Rectal smooth muscle tissue (tissue), 1 donor: Measurements from ENCODE around the gene CDK6.

Experiments
- H3K27ac ChIP-seq: one replicate; pipeline ENCODE4 v1.7.0; 2013; ENCODE audit warnings: low read depth, low read length, inconsistent platforms
- H3K27me3 ChIP-seq: one replicate; pipeline ENCODE4 v1.7.0; 2013; ENCODE audit warnings: low read length; ENCODE audit not compliant: control insufficient read depth, insufficient read depth
- H3K36me3 ChIP-seq: one replicate; pipeline ENCODE4 v1.7.0; 2013; ENCODE audit warnings: low read length; ENCODE audit not compliant: control insufficient read depth, insufficient read depth
- H3K4me1 ChIP-seq: one replicate; pipeline ENCODE4 v1.7.0; 2013; ENCODE audit warnings: low read length; ENCODE audit not compliant: control insufficient read depth, insufficient read depth
- H3K4me3 ChIP-seq: one replicate; pipeline ENCODE4 v1.7.0; 2013; ENCODE audit warnings: low read length
- H3K9ac ChIP-seq: one replicate; pipeline ENCODE4 v1.7.0; 2013; ENCODE audit warnings: low read length

CDK6 gene

DNA sequence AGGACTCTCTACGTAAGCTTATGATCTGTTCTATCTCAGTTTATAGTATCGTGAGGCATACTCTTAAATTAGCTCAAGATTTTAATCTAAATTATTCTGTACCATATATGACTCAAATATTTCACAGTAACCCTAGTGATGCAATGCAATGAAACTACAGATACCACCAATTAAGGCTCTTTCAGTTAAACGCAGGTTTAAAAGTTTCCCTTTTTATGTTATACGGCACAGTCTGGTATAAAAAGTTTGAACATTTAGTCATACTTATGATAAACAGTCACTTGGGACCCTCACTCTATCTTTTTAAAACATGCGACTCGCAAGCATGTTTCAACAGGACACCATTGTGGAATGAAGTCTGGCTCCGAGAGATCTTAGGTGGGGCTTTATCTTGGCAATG is 107.2 kb downstream of the CDK6 start:
- no peak overlapping the region for H3K9ac ChIP-seq
- no peak overlapping the region for H3K4me3 ChIP-seq
- no peak overlapping the region for H3K27ac ChIP-seq
- no peaks in the 10 kb centered on the region for H3K4me1 ChIP-seq
- no peaks in the 10 kb centered on the region for H3K27me3 ChIP-seq
- H3K36me3 ChIP-seq: no peaks in the 10 kb centered on the region

- H3K4me1 ChIP-seq: no peaks in the 10 kb centered on the region
- no peaks in the 10 kb centered on the region for H3K27me3 ChIP-seq
- no peak overlapping the region for H3K9ac ChIP-seq
- H3K36me3 ChIP-seq: no peaks in the 10 kb centered on the region
- no peak overlapping the region for H3K27ac ChIP-seq
- H3K4me3 ChIP-seq: no peak overlapping the region
These were observed 108.6 kb downstream of the CDK6 start for GRCh38 chr7:92727755-92728154.

DNA sequence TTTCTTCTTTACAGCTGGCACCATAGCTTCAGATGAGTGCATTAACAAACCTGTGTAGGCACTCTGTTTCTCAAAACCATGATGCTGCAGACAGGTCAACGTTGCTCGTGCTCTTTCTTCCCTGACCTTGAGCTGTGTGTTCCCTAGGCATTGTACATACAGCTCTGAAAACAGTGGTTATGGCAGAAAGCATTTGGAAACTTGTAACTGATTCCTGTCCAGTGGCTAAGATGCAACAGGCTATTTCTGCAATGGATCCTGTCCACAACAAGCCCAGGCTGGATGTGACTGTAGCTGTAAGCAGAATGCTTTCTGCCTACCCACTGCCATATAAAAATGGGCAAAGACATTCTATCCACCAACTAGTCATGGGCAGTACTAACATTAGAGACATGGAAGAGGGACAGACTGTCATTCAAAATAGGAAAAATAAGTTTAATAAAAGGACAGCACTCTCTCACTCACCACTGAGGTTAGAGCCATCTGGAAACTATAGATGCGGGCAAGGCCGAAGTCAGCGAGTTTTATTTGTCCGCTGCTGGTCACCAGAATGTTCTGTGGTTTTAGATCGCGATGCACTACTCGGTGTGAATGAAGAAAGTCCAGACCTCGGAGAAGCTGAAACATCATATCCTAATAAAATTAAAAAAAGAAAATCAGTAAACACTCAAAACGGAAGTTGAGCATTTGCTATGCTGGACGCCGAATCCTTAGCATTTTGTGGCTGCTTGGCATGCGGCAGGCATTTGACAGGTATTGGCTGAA is 111.0 kb downstream of the CDK6 start:
- Histone ChIP-seq H3K4me3 (no peak overlapping the region), H3K9ac (no peak overlapping the region), H3K36me3 (no peaks in the 10 kb centered on the region), H3K27ac (no peak overlapping the region), H3K27me3 (no peaks in the 10 kb centered on the region), H3K4me1 (no peaks in the 10 kb centered on the region)

DNA sequence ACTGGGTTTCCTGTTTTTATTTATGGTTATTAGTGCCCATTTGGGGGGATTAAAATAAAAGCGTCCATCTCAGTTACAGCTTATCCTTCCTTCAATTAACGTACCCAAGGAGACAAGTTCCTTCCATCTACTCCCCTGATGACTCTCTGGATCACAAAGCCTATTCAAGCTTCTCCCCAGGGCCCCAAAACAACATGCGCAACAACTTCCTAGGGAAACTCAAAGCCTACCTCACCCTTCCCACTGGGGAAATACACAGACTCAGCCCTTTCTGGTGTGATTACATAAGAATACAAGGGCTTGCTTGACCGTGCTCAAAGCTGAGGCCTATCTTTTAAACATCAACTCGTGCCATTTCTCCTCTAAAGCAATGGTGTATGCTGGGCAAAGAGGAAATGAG is 112.4 kb downstream of the CDK6 start:
- Histone ChIP-seq H3K4me1 (peaks cover under 1% of the 10 kb centered on the region), H3K27ac (no peak overlapping the region), H3K4me3 (no peak overlapping the region), H3K27me3 (no peaks in the 10 kb centered on the region), H3K9ac (no peak overlapping the region), H3K36me3 (no peaks in the 10 kb centered on the region)

DNA sequence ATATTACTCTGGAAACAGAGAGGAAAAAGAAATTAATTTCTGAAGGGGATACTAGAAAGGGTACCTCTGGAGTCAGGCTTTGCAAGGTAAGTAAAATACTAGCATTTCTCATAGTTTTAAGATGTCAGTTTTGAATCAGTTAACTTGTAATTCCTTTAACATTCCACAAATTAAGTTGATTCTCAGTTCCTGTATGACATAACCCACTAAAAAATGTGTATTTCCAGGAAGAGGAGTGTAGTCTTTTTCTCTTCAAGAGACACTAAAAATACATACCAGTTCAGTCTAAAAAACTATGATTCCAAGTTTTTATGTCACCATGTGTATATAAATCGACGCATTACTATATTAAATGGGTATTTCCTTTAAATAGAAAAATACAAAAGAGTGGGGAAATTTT is 113.2 kb downstream of the CDK6 start:
- H3K27me3 ChIP-seq: no peaks in the 10 kb centered on the region
- H3K4me3 ChIP-seq: no peak overlapping the region
- no peak overlapping the region for H3K27ac ChIP-seq
- no peaks in the 10 kb centered on the region for H3K36me3 ChIP-seq
- no peak overlapping the region for H3K9ac ChIP-seq
- H3K4me1 ChIP-seq: peaks cover 5% of the 10 kb centered on the region

GRCh38 chr7:92722541-92722940 is 113.8 kb downstream of the CDK6 start:
- H3K36me3 ChIP-seq: no peaks in the 10 kb centered on the region
- no peak overlapping the region for H3K9ac ChIP-seq
- H3K4me1 ChIP-seq: peaks cover 5% of the 10 kb centered on the region
- H3K27me3 ChIP-seq: no peaks in the 10 kb centered on the region
- no peak overlapping the region for H3K27ac ChIP-seq
- no peak overlapping the region for H3K4me3 ChIP-seq

GRCh38 chr7:92720604-92721350 is 115.6 kb downstream of the CDK6 start:
- Histone ChIP-seq H3K4me3 (no peak overlapping the region), H3K27me3 (no peaks in the 10 kb centered on the region), H3K4me1 (peaks cover 5% of the 10 kb centered on the region), H3K36me3 (no peaks in the 10 kb centered on the region), H3K9ac (no peak overlapping the region), H3K27ac (no peak overlapping the region)

DNA sequence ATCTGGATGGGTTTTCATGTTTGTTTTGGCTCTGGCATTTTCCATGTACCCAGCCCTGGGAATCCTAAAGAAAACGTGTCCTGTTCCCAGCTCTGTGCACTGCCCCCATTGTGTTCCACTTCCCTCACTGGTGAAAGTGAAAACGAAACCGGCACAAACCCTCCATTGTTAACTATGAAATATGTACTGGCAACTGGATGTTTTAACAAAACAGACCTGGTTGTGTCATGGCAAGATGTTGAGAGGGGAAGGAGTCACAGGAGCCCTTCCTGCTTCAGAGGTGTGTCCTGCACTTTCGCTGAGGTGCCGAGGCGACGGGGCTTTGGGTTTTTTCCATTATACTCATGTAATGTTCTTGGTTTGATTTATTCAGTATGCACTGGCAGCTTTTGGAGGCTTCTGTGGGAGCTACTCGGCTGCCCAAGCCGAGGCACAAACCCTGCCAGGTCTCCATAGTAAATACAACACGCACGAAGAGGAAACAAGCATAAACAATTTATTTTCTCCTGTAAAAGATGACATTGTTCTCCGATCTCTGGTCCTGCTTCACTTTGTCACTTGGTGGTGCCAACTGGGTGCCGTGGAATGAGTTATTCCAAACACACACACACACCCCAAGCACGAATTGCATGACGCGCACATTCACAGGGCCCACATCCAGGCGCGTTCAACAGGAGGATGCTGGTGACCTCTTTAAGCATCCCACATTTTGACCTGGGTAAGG is 118.2 kb downstream of the CDK6 start:
- Histone ChIP-seq H3K27me3 (no peaks in the 10 kb centered on the region), H3K36me3 (peaks cover 2% of the 10 kb centered on the region), H3K9ac (no peak overlapping the region), H3K4me1 (peaks cover 13% of the 10 kb centered on the region), H3K27ac (peak overlapping the region; percentile 87), H3K4me3 (peak overlapping the region; percentile 57)

- Histone ChIP-seq H3K4me1 (peaks cover 13% of the 10 kb centered on the region), H3K27ac (peak overlapping the region; percentile 87), H3K9ac (no peak overlapping the region), H3K27me3 (no peaks in the 10 kb centered on the region), H3K4me3 (peak overlapping the region; percentile 57), H3K36me3 (peaks cover 2% of the 10 kb centered on the region)
These were observed 118.8 kb downstream of the CDK6 start for GRCh38 chr7:92717623-92717992.

- peaks cover 13% of the 10 kb centered on the region for H3K4me1 ChIP-seq
- no peak overlapping the region for H3K9ac ChIP-seq
- peak overlapping the region; percentile 57 for H3K4me3 ChIP-seq
- no peaks in the 10 kb centered on the region for H3K27me3 ChIP-seq
- H3K36me3 ChIP-seq: peaks cover 2% of the 10 kb centered on the region
- H3K27ac ChIP-seq: peak overlapping the region; percentile 87
These were observed 119.4 kb downstream of the CDK6 start for GRCh38 chr7:92716825-92717580.

GRCh38 chr7:92715963-92716362 is 120.4 kb downstream of the CDK6 start:
- Histone ChIP-seq H3K4me3 (no peak overlapping the region), H3K36me3 (peaks cover 2% of the 10 kb centered on the region), H3K9ac (no peak overlapping the region), H3K27ac (no peak overlapping the region), H3K27me3 (no peaks in the 10 kb centered on the region), H3K4me1 (peaks cover 13% of the 10 kb centered on the region)

DNA sequence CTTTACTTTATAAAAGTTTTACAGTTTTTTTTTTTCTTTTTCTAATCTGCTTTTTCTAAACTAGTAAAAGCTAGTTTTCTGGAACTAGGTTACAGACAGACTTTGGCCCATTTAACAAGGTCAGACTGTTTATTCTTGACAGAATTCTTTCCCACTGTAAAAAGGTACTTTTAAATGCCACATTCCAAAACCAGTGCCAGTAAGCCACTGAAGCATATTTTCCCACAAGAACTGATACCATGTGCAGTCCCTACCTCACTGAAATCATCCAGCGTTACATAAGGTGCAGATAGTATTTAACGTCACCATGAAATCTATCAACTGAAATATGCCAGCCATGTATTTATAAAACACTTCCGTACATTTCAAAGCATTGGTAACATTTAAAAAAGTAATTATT is 121.6 kb downstream of the CDK6 start:
- no peak overlapping the region for H3K9ac ChIP-seq
- no peaks in the 10 kb centered on the region for H3K27me3 ChIP-seq
- H3K27ac ChIP-seq: no peak overlapping the region
- H3K36me3 ChIP-seq: peaks cover 2% of the 10 kb centered on the region
- H3K4me1 ChIP-seq: peaks cover 13% of the 10 kb centered on the region
- no peak overlapping the region for H3K4me3 ChIP-seq
